K562 (cell line): ENCODE data around the gene JPH3. TPM values are rescaled to one million over a fixed set of nuclear protein-coding genes. Genes with fewer than 3 reads are reported as not detected.

Experiments
- BRD4 ChIP-seq: fragments of 200-600 bp; sonication (generic); IDR thresholded peaks from 2 replicates; pipeline ENCODE4 v1.6.1; 2017; ENCODE audit warnings: inconsistent platforms
- CBX8 ChIP-seq: fragments of 200-600 bp; sonication (generic); IDR thresholded peaks from 2 replicates; pipeline ENCODE4 v1.6.1; 2012; ENCODE audit warnings: borderline replicate concordance, mixed run types, low read depth, mild to moderate bottlenecking, moderate library complexity, mixed read lengths, low read length, control low read depth, inconsistent platforms; ENCODE audit not compliant: poor library complexity, severe bottlenecking; ENCODE audit errors: extremely low read depth
- ESRRA ChIP-seq: fragments of 450-650 bp; IDR thresholded peaks from 2 replicates; pipeline ENCODE4 v1.6.1; 2014; ENCODE audit warnings: low read depth, mild to moderate bottlenecking, moderate library complexity, borderline replicate concordance
- FOXA3 ChIP-seq, 2 experiments: fragments of 450-650 bp in 1 of 2; sonication (generic) in 1 of 2; formaldehyde crosslinking; IDR thresholded peaks in 1 of 2; conservative IDR thresholded peaks in 1 of 2; 2 replicates each; pipeline versions ENCODE4 v1.4.0 to v1.8.0; 2020 to 2022; ENCODE audit warnings: mild to moderate bottlenecking in 2 of 2, missing genetic modification reagents in 1 of 2
- JUND ChIP-seq, 2 experiments: IDR thresholded peaks; 2 replicates in 1 of 2; 3 replicates in 1 of 2; pipeline ENCODE4 v1.6.1; 2011; ENCODE audit warnings: borderline replicate concordance in 2 of 2, low read depth in 2 of 2, low read length in 2 of 2, improper control_type of control experiment in 1 of 2, missing biosample characterization in 1 of 2, missing genetic modification characterization in 1 of 2, missing genetic modification reagents in 1 of 2
- NFRKB ChIP-seq: fragments of 450-650 bp; IDR thresholded peaks from 2 replicates; pipeline ENCODE4 v1.6.1; 2016; ENCODE audit warnings: low read depth
- NUFIP1 ChIP-seq: fragments of 450-650 bp; IDR thresholded peaks from 2 replicates; pipeline ENCODE4 v1.6.1; 2018; ENCODE audit not compliant: partially characterized antibody
- PML ChIP-seq: IDR thresholded peaks from 2 replicates; pipeline ENCODE4 v1.6.1; 2012; ENCODE audit warnings: low read length, inconsistent platforms
- RAD21 ChIP-seq, 2 experiments: fragments of 250-450 bp in 1 of 2; fragments of 450-650 bp in 1 of 2; sonication (Bioruptor Pico) in 1 of 2; formaldehyde crosslinking in 1 of 2; IDR thresholded peaks in 1 of 2; conservative IDR thresholded peaks in 1 of 2; 2 replicates each; pipeline versions ENCODE4 v1.4.0 to v1.8.0; 2020 to 2022; ENCODE audit warnings: mild to moderate bottlenecking in 2 of 2, moderate library complexity in 1 of 2
- TEAD1 ChIP-seq, 2 experiments: fragments of 450-650 bp in 1 of 2; sonication (generic) in 1 of 2; formaldehyde crosslinking; IDR thresholded peaks; 2 replicates each; pipeline versions ENCODE4 v1.4.0 to v1.8.0; 2020 to 2022; ENCODE audit warnings: mild to moderate bottlenecking in 2 of 2, missing genetic modification reagents in 1 of 2
- TEAD4 ChIP-seq, 2 experiments: sonication (generic) in 1 of 2; formaldehyde crosslinking in 1 of 2; IDR thresholded peaks; 2 replicates each; pipeline versions ENCODE4 v1.6.1 to v1.8.0; 2012 to 2022; ENCODE audit warnings: borderline replicate concordance in 1 of 2, inconsistent platforms in 1 of 2, low read length in 1 of 2, mild to moderate bottlenecking in 1 of 2, missing genetic modification reagents in 1 of 2
- TGIF2 ChIP-seq: sonication (generic); formaldehyde crosslinking; IDR thresholded peaks from 2 replicates; pipeline ENCODE4 v1.8.1; 2022; ENCODE audit warnings: mild to moderate bottlenecking, missing genetic modification reagents, moderate library complexity
- THRB ChIP-seq: fragments of 450-650 bp; formaldehyde crosslinking; conservative IDR thresholded peaks from 2 replicates; pipeline ENCODE4 v1.4.0; 2022; ENCODE audit warnings: mild to moderate bottlenecking, missing genetic modification characterization
- TRIM25 ChIP-seq: fragments of 450-650 bp; IDR thresholded peaks from 2 replicates; pipeline ENCODE4 v1.7.0; 2016; ENCODE audit warnings: borderline replicate concordance
- USF1 ChIP-seq: sonication (generic); formaldehyde crosslinking; IDR thresholded peaks from 2 replicates; pipeline ENCODE4 v1.9.0; 2022; ENCODE audit warnings: mild to moderate bottlenecking, missing genetic modification reagents
- ZNF263 ChIP-seq: sonication (generic); formaldehyde crosslinking; IDR thresholded peaks from 2 replicates; pipeline ENCODE4 v1.8.0; 2022; ENCODE audit warnings: mild to moderate bottlenecking, missing genetic modification reagents, borderline replicate concordance
- ZNF384 ChIP-seq: IDR thresholded peaks from 2 replicates; pipeline ENCODE4 v1.6.1; 2012; ENCODE audit warnings: low read depth, low read length, improper control_type of control experiment
- ZNF583 ChIP-seq: fragments of 250-450 bp; sonication (Bioruptor Pico); IDR thresholded peaks from 2 replicates; pipeline ENCODE4 v1.4.0; 2020
- ZNF75A ChIP-seq: fragments of 450-650 bp; formaldehyde crosslinking; IDR thresholded peaks from 2 replicates; pipeline ENCODE4 v1.4.0; 2020; ENCODE audit warnings: mild to moderate bottlenecking
- ZNF766 ChIP-seq: fragments of 200-800 bp; sonication (Bioruptor generic); conservative IDR thresholded peaks from 2 replicates; pipeline ENCODE4 v1.6.1; 2016; ENCODE audit warnings: missing genetic modification characterization, missing compliant biosample characterization
- polyA plus RNA-seq, 8 experiments: library from polyadenylated mRNA; depleted of rRNA in 4 of 8; stranded (reverse) in 5 of 8; unstranded in 3 of 8; fragments of >200 nt; fragmentation: Nextera tagmentation in 2 of 8; fragmentation: Illumina TruSeq in 1 of 8; extraction: Ambion mirVana in 2 of 8; extraction: Trizol in 1 of 8; gene quantifications; 2 replicates each; pipeline versions ENCODE4 v1.2.1 to v1.2.3, GENCODE V29; 2011 to 2014; ENCODE audit warnings: inconsistent platforms in 1 of 8, missing spikeins in 1 of 8
- total RNA-seq, 7 experiments: library from RNA; depleted of rRNA in 6 of 7; stranded (reverse); fragments of >200 nt in 6 of 7; fragmentation: Illumina TruSeq in 2 of 7; extraction: Trizol in 2 of 7; gene quantifications; 2 replicates each; pipeline versions ENCODE4 v1.2.1 to v1.2.3, GENCODE V29; 2011 to 2021; ENCODE audit warnings: low replicate concordance in 1 of 7
- TF ChIP-seq, protein P1 (sequence below): sonication (generic); formaldehyde crosslinking; IDR thresholded peaks from 2 replicates; pipeline ENCODE4 v1.8.0; 2022; ENCODE audit warnings: missing genetic modification reagents, mild to moderate bottlenecking, borderline replicate concordance

Gene JPH3
- total and polyA plus RNA-seq, 9 of the 15 experiments (the other 6 are each of a cell fraction or from before 2014, with no cell fraction given): 0.01 TPM; not detected in 8

GRCh38 chr16:87661561-87661960 is 59.3 kb downstream of the JPH3 start (continued):
- peak in 1 of 2 experiments; percentile 60; a peak in 1 of 4 replicates for TF ChIP-seq TEAD1 (CRISPR knock-in tag; IDR thresholded peaks at IDR 0.05)
- TF ChIP-seq TEAD4 (IDR thresholded peaks at IDR 0.05; ENCODE audit: low read length): 0 out of 2 replicates have a peak, but pooled peaks have one; percentile 7
- peak; percentile 49; the same call in 1 of the 2 replicates for TF ChIP-seq TEAD4 (CRISPR knock-in tag; IDR thresholded peaks at IDR 0.05; ENCODE audit: borderline replicate concordance)
- TF ChIP-seq, protein P1, sequence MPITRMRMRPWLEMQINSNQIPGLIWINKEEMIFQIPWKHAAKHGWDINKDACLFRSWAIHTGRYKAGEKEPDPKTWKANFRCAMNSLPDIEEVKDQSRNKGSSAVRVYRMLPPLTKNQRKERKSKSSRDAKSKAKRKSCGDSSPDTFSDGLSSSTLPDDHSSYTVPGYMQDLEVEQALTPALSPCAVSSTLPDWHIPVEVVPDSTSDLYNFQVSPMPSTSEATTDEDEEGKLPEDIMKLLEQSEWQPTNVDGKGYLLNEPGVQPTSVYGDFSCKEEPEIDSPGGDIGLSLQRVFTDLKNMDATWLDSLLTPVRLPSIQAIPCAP (CRISPR knock-in tag): peak; percentile 63; the same call in 1 of the 2 replicates
- no peak for TF ChIP-seq TGIF2 (CRISPR knock-in tag)
- TF ChIP-seq USF1 (CRISPR knock-in tag): peak; percentile 48
- TF ChIP-seq THRB (CRISPR knock-in tag): no peak
- TF ChIP-seq FOXA3 (CRISPR knock-in tag; conservative IDR thresholded peaks at IDR 0.05 in 1 of 2, IDR thresholded peaks at IDR 0.05 in 1 of 2): 0 out of 4 replicates have a peak, but pooled peaks of 1 of the 2 experiments have one; percentile 18
- no peak for TF ChIP-seq TRIM25
- TF ChIP-seq PML: no peak
- no peak for TF ChIP-seq NFRKB
- peak; percentile 89 for TF ChIP-seq ZNF766 (CRISPR knock-in tag)
- TF ChIP-seq ZNF583 (CRISPR knock-in tag): no peak
- TF ChIP-seq CBX8: no peak
- TF ChIP-seq RAD21 (CRISPR knock-in tag; conservative IDR thresholded peaks at IDR 0.05 in 1 of 2, IDR thresholded peaks at IDR 0.05 in 1 of 2): no peak
- TF ChIP-seq NUFIP1: no peak
- no peak for TF ChIP-seq ZNF384
- TF ChIP-seq ESRRA: no peak
- TF ChIP-seq ZNF75A (CRISPR knock-in tag): no peak
- no peak for TF ChIP-seq BRD4
- peak; percentile 43; the same call in 1 of the 2 replicates for TF ChIP-seq ZNF263 (CRISPR knock-in tag)
- no peak for TF ChIP-seq JUND (IDR thresholded peaks at IDR 0.05; ENCODE audit: borderline replicate concordance, low read depth, low read length)
- peak; percentile 18; the same call in 1 of the 3 replicates for TF ChIP-seq JUND (tag; IDR thresholded peaks at IDR 0.05; ENCODE audit: borderline replicate concordance, low read depth, low read length)
